RWPE1 (cell line): ENCODE results near the gene TTC39A.
"Not testable (repeated sequence)": the region's sequence is repeated elsewhere in the genome, so short reads cannot be mapped to it uniquely, and the experiment has no call there.

Source experiments
- CTCF ChIA-PET: fragments of 350-600 bp; sonication (Branson Sonifier 250); formaldehyde crosslinking; extraction: SDS; loops from one replicate; lab custom pipeline; 2021; lab: Yijun Ruan, JAX
- POLR2A ChIA-PET: fragments of 400-600 bp; formaldehyde crosslinking; extraction: SDS; loops from one replicate; lab custom pipeline; 2020; ENCODE audit warnings: antibody characterized with exemption; ENCODE audit not compliant: low non-redundant PET; lab: Yijun Ruan, JAX
- DNase-seq: peaks from one replicate; pipeline ENCODE4 v3.0.0; 2012; ENCODE audit warnings: low spot score
- H3K27ac ChIP-seq: fragments of 450-650 bp; 2 replicates; pipeline ENCODE4 v1.5.1; 2017
- CTCF ChIP-seq: fragments of 450-650 bp; conservative IDR thresholded peaks from 2 replicates; pipeline ENCODE4 v1.5.1; 2017; ENCODE audit warnings: low read depth, mild to moderate bottlenecking

TTC39A gene

GRCh38 chr1:51325391-51325790 is 5.0 kb downstream of the TTC39A start:
- CTCF ChIA-PET = interaction anchor here (0.6 to 0.8 kb wide), 2 partner anchors 10 to 12 kb away, joined by 3 read pairs; no protein-coding TSS in a partner anchor
- POLR2A ChIA-PET = no interaction called here

GRCh38 chr1:51325011-51325385 is 5.4 kb downstream of the TTC39A start:
- CTCF ChIA-PET = interaction anchor here (0.6 to 0.8 kb wide), 2 partner anchors 10 to 12 kb away, joined by 3 read pairs; no protein-coding TSS in a partner anchor

More at GRCh38 chr1:51325391-51325790, 5.0 kb downstream of the TTC39A start:
- no peak overlapping the region for H3K27ac ChIP-seq
- no peak for TF ChIP-seq CTCF
- no peak for DNase-seq

DNA sequence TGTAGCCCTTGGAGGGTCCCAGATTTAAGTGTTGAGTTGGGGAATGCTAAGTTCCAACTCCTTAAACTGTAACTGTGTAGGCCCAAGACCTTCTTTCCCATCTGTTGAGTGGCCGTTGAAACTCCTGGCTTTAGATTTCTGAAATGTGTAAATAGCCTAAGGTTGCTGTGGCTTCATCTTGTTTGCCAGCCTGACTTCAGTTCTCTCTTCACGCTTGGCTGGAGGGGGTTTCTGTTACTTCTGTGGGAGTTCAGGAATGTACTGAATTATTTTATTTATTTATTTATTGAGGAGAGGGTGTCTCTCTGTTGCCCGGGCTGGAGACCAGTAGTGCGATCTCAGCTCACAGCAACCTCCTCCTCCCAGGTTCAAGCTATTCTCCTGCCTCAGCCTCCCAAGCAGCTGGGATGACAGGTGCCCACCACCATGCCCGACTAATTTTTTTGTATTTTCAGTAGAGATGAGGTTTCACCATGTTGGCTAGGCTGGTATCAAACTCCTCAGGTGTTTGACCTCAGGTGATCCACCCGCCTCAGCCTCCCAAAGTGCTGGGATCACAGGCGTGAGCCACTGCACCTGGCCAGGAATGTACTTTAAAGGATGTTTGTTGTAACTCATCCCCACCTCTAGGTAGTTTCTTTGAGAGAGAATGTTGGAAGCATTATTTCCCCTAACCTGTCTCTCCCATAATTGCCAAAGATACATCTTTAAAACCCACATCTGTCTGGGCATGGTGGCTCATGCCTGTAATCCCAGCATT is 5.9 kb downstream of the TTC39A start:
- no peak for DNase-seq
- CTCF ChIA-PET = no interaction called here
- TF ChIP-seq CTCF = no peak
- no peak overlapping the region for H3K27ac ChIP-seq
- POLR2A ChIA-PET = no interaction called here

More at GRCh38 chr1:51325011-51325385, 5.4 kb downstream of the TTC39A start:
- POLR2A ChIA-PET, DNase-seq, H3K27ac ChIP-seq: not testable (repeated sequence)

GRCh38 chr1:51323778-51324177 is 6.6 kb downstream of the TTC39A start:
- ChIA-PET CTCF (no interaction called here), POLR2A (no interaction called here)
- TF ChIP-seq CTCF = no peak
- DNase-seq = no peak
- no peak overlapping the region for H3K27ac ChIP-seq

- no peak for TF ChIP-seq CTCF
- POLR2A ChIA-PET = no interaction called here
- DNase-seq = no peak
- CTCF ChIA-PET = no interaction called here
- no peak overlapping the region for H3K27ac ChIP-seq
Measured at GRCh38 chr1:51322417-51323101, 7.8 kb downstream of the TTC39A start.

DNA sequence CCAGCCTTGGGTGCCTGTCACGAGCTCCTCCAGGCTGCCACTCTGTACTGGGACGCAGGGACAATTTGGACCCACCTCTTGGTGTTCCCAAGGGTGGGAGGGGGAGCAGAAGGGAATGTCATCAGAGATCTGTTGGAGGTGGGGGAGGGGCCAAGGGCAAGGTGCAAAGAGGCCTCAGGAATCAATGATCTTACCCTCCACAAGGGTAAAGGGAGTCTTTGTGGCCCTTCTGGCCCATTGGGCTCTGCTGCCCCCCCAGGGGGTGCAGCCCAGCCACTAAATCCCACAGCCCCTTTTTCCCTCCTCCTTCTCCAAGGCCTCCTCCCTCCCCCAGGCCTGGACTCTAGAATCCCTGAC is 8.5 kb downstream of the TTC39A start:
- H3K27ac ChIP-seq = no peak overlapping the region
- TF ChIP-seq CTCF = no peak
- POLR2A ChIA-PET = no interaction called here
- CTCF ChIA-PET = interaction anchor here (0.6 kb wide), 1 partner anchor 234 kb away, joined by 8 read pairs; no protein-coding TSS in a partner anchor
- no peak for DNase-seq
